ENCODE data around the gene CRHR2.
"Not testable (repeated sequence)": the region's sequence is repeated elsewhere in the genome, so short reads cannot be mapped to it uniquely, and the experiment has no call there.

The CRHR2 gene

DNA sequence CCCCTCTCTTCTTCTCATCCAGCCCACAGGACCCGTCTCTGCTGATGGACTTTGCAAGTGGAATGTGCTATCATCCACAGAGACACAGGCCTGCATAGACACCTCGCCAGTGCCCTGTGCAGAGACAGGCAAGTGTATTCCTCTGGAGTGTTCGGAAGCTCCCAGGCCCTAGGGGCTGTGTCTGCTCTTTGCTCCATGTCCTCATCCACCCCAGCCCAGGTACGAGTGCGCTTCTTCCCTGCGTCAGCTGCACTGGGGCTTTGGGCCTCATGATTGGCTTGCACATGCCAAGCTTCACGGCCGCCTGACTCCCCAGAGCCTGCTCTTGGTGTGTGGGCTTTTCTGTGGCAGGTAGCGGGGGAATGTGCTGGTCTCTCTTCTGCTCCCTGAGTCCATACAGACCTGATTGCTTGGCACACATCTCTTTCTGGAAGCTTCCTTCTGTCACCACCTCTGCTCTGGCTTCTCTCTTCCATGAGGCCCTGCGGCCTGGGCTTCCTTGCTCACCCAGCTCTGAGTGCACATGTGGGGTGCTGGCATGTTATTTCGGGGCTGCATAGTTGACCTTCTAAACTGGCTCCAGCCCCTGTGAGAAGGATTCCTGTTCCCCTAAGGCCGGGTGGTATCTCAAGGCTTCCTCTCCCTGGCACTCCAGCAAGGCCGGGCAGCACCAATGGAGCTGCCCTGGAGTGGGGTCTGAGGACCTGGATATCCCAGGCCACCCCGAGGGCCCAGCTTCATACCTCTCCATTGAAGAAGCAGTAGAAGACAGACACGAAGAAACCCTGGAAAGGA, 27.8 kb downstream of the CRHR2 start:
- DNase-seq (ENCODE audit: low read depth): no peak

DNA sequence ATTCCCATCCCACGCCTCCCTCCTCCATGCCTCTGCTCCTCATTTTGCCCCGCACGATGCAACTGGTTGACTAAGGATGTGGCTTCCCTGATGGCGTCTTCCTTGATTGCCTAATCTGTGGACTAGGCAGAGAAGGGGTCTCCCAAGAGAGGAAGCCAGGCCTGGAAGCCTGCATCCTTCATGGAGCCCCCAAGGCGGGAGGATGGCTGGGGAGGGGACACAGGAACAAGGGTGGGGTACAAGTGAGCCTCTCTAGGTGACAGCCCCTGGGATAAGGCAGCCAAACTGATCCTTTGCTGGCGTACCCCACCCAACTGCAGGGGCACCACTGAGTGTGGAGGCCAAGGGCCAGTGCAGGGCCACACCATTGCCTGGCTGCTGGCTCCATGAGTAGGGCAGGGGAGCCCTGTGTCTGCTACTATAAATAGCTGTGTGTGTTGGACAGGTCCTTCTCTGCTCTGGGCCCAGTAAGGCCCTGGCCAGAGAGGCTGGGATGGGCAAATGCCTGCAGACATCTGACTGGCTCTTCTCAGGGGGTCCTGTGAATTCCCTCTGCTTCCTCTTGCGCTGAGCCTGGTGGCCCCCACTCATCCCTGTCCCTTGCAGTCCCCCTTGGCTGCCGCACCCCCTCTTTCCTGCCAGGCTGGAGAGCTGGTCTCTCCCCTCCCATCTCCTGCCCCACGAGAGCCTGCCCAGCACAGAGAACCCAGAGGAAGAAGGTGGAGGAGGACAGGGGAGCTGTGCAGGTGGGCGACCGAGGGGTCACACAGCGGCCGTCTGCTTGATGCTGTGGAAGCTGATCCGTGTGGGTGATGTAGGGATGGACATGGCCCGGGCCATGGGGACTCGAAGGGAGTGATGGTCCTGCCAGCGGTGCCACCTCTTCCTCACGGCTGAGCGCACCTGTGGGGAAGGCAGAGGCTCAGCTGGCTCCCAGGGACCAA, 29.3 kb downstream of the CRHR2 start:
- DNase-seq (ENCODE audit: low read depth): no peak

DNA sequence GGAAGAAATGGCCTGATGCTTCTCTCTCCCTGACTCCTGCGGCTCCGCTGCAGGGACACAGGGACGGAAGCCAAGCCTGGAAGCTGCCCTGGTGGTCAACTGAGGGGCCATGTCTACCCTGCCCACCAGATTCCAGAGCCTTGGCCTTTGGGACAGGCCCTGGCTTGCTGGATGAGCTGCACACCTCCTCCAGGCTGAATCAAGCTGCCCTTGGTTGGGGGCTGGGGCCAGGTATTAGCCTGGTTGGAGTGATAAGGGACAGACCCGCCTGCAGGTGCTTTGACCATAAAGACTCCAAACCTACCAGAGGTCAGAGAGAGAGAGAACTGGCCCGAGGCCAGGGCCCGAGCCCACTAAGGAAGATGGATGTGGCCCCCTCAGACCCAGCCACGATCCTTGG, 30.1 kb downstream of the CRHR2 start:
- no peak for DNase-seq (ENCODE audit: low read depth)

DNA sequence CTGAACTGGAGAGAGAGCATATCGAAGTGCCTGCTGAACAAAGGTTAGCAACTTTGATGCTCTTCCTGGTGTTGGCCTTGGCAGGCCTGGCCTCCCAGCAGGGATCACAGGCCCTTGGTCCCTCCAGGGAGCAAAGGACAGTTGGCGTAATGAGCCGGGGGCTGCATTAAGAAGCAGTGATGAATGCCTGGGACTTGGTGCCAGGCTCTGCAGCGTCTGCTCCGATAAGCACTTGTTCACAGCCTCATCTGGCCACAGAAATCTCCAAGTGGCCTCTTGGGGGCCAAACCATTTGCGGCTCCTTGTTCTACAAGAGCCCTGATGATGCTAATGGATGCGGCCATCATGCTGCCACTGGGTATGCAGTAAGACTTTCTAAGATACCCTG, 31.8 kb downstream of the CRHR2 start:
- no peak for DNase-seq (ENCODE audit: low read depth)

DNA sequence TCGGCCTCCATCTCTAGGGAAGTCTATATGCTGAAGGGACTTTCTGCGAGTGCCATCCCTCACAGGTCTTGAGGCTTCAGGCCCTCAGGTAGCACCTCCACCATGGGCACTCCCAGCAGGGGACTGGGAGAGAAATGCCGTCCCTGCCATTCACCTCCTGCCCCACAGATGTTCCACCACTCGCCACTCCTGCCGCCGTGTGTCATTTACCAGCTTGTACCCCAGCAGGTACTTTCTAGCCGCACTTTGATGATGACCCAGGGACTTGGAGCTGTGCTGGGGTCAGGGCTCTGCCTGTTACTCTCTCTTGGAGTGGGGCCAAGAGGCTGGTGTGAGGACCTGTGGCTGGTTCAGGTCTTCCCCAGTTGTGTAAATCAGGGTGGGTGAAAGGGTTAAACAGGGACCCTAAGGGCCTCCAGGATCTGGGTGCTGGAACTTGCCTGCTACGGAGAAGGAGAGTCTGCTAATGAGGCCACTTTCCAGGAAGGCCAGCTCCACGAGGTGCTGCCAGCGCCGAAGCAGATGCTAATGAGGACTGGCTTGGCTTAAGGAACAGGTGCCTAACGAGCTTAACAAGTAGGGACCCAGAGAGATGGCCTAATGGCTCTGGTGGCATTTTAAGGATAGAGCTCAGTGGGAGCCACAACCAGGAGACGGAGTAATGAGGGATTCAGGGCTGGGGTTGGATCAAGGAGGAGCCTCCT, 32.4 kb downstream of the CRHR2 start:
- no peak for DNase-seq (ENCODE audit: low read depth)

DNA sequence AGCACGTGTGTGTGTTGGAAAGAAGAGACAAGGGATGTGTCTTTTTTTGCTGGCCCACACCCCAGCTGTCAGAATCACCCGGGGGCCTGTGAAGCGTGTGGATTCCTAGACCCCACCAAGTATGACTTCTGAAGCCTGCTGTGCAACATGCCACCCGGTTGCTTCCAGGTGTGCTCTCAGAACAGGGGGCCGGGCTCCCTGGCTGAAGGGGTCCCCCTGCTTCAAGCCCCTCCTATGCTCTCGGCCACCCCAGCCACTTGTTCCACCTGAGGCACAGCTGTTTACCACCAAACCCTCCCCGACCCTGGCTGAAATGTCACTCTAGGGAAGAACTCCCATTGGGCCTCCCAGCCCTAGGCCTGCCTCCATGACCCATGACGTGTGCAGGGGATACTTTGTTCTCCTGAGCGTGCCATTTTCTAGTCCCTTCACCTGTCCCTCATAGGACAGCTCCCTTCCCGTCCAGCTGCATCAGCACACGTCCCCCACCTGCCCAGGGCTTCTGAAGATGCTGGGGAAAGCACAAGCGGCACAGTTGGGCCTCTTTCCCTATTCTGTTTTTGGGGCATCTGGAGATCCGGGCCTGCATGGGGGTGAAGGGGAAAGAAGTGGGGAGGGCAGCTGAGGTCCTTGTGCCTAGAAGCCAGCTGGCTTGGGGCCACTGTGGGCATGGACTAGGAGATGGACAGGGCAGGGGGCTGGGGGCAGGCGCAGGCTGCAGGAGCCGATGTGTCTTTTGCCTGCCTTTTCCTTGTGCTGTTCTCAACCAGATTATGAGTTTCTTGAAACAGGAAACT, 33.3 kb downstream of the CRHR2 start:
- no peak for DNase-seq (ENCODE audit: low read depth)

DNA sequence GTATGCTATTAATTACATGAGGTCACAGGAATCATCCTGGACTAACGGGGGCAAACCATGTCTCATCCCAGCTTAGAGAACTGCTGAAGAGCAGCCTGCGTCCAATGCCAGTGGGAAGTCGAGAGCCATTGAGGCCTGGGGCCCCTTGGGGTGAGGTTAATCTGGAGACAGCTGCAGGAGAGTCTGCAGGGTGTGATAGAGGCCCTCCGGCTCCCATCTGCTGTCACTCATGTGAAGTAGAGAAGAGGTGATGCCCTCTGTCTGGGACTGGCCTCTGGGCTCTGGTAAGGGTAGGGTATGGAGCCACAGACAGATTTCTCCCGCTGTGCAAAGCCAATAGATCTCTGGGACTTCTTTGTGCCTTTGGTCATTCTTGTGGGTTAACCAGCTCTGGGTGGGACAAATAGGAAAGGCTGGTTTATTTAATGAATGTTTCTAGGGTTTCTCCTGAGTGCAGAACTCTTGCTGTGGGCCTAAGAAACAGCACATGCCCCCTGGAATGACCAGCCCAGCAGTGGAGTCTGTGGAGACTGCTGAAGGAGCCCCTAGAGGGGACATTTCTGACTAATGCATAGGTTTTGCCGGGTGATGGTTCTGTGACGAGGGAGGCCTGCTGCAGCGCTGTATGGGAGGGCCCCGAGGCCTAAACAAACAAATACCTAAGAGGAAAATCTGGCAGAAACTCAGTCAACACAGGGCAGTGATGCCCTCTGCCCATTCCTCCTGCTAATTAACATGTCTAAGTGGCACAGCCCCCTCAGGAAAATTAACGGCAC, 34.5 kb downstream of the CRHR2 start:
- DNase-seq (ENCODE audit: low read depth): no peak

DNA sequence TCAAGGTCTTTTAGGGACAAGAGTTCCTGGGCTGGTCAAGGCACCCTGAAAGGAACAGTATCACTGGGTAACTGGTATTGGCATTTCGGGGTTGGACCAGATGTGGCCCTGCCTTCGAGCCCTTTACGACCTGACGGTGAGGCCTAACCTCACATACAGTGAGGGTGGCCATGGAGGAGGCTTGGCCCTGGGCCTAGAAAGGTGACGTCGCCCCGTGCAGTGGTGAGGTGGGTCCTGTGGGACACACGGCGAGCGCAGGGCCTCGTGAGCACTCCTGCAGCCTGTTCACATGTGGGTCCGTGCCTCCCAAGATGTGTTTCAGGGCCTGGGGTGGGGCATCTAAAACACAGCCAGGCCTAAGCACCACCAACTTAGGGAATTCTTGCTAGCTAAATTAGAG, 36.1 kb downstream of the CRHR2 start:
- no peak for DNase-seq (ENCODE audit: low read depth)

DNA sequence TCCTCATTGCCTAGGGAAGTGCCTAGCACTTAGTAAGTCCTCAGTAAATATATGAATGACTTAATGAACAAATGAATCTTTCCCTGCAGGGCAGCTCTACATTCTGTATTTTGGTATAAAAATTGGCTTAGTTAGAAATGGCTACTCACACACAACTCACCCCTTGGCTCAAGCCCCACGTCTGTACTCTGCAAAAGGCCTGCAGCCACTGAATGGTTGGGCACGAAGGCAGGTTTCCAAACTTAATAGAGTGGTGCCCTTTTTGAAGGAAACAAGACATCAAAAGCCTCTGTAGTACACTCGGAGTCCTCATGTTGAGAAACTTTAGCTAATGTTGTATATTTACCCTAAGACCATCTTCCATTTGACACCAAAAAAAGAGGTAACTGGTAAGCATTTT, 36.6 kb downstream of the CRHR2 start:
- DNase-seq (ENCODE audit: low read depth): no peak

DNA sequence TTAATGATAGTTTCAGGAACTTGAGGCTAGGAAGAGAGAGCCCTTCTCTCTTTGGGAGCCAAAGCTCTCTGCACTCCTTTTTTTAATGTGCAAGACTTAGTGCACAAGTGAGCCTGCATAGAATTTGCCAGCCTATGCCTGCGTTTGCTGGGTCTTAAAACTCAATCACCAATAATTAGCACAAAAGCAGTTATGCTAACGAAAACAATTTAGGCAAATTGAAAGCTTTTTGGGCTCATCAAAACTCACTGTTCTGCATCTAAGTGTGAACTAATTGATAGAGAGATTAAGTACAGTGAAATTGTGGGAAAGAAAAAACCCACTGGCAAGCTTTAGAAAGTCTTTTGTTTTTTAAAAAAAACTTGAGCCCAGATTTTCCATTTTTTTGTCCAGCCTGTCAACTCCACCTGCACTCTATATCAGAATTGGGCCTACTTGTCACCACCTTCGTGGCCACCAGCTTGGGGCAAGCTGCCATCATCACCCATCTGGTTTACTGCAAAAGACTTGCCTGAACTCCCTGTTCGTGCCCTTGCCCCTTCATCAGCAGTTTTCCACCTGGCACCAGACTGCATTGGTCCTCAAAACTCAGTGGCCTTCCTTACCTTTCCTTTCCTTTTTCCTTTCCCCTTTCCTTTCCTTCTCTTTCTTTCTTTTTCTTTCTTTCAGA, 37.8 kb downstream of the CRHR2 start:
- no peak for DNase-seq (ENCODE audit: low read depth)

DNA sequence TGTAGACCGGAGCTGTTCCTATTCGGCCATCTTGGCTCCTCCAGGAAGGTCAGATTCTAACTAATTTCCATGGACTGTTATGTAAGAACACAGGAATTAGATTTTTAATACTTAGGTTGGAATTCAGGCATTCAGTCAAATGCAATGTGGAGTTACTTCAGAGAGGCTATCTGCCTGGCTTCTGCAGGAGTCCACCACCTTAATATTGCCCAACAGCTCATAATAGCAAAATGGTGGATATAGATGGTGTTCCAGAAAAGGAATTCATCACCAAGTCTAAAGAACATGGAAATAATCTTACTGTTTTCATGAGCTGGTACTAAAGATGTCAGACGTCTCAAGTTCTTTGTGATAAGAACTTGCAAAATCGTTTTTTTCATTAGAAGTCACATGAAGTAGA, 39.5 kb downstream of the CRHR2 start:
- DNase-seq (ENCODE audit: low read depth): no peak

DNA sequence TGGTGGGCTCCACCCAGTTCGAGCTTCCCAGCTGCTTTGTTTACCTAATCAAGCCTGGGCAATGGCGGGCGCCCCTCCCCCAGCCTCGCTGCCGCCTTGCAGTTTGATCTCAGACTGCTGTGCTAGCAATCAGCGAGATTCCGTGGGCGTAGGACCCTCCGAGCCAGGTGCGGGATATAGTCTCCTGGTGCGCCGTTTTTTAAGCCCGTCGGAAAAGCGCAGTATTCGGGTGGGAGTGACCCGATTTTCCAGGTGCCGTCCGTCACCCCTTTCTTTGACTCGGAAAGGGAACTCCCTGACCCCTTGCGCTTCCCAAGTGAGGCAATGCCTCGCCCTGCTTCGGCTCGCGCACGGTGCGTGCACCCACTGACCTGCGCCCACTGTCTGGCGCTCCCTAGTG, 39.9 kb downstream of the CRHR2 start:
- not testable (repeated sequence) for DNase-seq (ENCODE audit: low read depth)

DNA sequence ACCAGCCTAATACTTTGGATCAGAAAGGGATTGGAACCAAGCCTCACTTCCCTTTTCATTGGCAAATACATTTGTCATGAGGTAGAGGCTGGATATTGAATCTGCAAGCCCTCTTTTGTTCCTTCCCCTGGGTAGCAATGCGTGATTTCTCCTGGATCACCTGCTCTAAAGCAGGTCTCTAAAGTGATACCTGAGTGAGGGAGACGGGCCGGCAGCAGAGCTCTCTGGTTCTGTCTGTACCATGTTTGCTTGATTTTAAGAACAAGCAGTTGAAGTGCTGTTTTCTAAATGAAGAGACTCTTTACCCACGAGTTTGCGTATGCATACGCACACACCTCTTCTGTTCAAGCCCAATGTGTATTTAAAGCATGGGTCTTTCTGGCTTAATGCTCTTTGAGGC, 46.5 kb downstream of the CRHR2 start:
- DNase-seq (ENCODE audit: low read depth): no peak

DNA sequence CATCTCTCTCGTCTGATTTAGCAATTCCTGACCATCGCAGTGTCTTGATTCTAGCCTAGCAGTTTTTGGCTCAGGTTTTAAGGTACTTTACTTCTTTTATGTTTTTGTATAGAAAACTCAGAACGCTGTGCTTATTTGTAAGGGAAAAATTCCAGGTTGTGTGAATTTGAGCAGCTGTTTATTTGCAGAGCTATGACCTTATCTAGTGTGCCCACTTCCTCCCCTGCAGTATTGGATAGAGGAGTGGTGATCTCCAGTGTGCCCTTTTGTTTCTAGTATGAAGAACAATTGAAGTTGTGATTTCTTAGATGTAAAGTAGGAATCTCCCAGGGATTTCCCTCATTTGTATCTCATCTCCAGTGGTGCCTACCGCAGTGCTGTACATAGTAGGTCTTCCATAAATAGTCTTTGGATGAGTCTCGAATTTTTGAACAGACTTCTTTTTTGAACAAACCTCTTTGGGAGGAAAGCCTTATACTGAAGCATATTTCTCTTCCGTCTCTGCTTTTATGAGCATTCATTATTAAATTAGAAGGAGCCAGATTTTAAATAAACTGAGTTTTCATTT, 47.5 kb downstream of the CRHR2 start:
- no peak for DNase-seq (ENCODE audit: low read depth)

DNA sequence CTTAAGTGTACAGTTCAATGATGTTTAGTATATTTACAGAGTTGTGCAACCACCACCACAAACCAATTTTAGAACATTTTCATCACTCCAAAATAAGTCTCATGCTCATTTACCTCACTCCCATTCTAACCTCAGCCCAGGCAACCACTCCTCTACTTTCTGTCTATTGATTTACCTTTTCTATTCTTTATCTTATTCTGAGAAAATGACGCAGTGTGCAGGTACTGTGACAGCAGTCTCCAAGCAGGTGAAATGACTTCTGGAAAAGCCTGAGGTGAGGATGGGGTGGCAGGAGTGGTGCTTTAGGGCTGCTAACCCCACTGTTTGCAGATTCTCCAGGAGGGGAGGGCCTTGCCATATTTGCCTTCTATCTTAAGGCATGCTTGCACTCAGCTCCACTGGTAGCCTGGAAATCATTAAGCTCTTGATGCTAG, 48.0 kb downstream of the CRHR2 start:
- DNase-seq (ENCODE audit: low read depth): no peak

DNA sequence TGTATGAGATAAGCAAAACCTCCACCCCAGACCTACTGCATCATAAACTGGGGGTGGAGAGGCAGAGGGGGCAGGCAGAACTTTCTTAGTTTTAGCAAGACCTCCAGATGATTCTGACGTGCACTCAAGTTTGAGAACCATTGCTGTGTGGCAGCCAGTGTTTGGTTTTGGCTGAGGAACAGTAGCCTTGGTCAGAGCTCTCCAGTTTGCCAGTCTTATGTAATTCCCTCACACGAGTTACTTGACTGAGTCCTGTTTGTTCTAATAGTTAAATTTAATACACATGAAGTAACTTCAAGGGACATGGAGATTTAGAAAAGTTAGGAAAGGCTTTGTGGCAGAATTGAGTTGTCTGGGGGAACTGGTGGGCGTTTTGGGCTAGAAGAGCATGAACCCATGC, 49.0 kb downstream of the CRHR2 start:
- DNase-seq (ENCODE audit: low read depth): no peak

DNA sequence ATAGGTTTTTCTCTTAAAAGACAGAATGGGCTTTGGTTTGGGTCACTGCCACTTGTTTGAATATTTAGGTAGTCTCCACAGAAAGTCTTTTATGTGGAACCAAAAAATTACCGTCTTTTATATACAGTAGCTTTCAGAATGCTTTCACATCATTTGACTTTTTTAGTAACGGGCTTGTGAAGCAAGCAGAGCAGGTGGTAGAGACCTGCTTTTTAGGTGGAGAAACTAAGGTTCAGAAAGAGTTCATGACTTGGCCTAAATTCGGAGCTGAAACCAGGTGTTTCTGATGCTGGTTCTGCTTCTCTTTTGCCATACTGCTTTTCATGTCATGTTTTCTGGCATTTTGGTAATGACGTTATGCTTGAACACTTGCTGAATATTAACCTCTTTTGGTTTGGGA, 51.3 kb downstream of the CRHR2 start:
- no peak for DNase-seq (ENCODE audit: low read depth)

DNA sequence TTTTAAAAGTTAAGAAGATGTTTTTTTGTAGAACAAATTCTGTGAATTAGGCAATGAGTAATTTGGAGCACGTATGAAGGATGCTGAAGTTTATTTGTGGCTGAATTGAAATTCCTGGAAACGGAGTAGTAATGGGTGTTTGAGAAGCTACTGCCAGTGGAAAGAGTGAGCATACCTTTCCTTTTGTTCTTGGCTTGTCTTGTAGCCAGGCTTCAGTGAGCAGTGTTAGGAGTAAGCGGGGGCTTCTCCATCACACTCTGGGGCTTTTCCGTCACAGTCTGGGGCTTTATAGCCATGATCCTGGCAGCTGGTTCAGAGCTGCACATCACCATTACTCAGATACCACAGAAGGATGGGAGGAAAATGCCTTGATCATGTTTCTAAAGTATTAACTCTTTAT, 55.2 kb downstream of the CRHR2 start:
- no peak for DNase-seq (ENCODE audit: low read depth)

DNA sequence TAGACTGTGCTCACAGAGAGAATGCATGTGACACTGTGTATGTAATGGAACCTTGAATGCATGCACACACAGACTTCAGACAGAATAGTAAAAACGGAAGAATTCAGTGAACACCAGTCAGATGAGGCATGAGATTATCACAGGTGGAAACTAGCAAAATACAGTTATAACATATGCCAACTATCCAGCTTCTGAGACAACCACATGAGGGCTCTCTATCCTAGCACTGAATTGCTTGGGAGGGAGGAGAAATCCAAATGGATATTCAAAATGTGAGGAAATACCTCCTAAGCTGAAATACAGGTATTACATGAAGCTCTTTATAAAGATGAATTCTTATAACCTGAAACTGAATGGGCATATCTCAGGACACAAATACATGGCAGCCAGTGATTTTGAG, 57.0 kb downstream of the CRHR2 start:
- no peak for DNase-seq (ENCODE audit: low read depth)

DNA sequence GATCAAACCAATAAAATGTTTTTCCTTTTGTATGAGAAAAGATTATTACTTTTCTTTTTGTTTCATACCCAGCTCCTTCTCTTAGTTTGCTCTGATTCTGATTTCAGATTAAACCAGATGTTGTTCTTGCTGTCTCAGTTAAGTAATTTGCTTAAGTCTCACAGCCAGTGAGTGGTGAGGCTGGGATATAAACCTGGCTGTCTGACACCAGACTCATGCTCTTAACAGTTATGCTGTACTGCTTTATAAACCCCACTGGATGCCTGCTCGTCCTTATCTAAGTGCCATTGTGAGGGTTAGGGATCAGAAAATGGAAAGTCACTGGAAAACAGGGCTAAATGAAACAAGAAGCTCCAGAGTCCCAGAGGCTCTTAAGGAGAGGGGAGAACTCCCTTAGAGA, 63.3 kb downstream of the CRHR2 start:
- no peak for DNase-seq (ENCODE audit: low read depth)

Measured in stimulated activated CD8-positive, alpha-beta memory T cell treated with anti-CD3 and anti-CD28 coated beads, Interleukin-15, amount 100 ng/mL, for 24 hours (primary cell).